GM12874 (cell line): ENCODE data around the gene FMNL2.

ENCODE experiments used
- CTCF ChIP-seq: IDR thresholded peaks from 2 replicates; pipeline ENCODE4 v1.5.1; 2011; ENCODE audit warnings: low read depth, mild to moderate bottlenecking, control low read depth, low read length, moderate library complexity; ENCODE audit not compliant: insufficient read depth

FMNL2 gene

DNA sequence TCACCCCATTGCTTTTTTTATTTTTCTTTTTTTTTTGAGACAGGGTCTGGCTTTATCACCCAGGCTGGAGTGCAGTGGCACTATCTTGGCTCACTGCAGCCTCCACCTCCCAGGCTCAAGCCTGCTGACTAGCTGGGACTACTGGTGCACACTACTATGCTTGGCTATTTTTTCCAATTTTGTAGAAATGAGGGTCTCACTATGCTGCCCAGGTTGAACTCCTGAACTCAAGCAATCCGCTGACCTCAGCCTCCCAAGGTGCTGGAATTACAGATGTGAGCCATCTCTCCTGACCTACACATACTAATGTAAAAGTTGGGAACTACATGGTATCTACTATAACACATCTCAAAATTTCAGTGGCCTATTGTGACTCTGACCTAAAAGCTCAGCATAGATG, 101.2 kb downstream of the FMNL2 start:
- no peak for TF ChIP-seq CTCF

DNA sequence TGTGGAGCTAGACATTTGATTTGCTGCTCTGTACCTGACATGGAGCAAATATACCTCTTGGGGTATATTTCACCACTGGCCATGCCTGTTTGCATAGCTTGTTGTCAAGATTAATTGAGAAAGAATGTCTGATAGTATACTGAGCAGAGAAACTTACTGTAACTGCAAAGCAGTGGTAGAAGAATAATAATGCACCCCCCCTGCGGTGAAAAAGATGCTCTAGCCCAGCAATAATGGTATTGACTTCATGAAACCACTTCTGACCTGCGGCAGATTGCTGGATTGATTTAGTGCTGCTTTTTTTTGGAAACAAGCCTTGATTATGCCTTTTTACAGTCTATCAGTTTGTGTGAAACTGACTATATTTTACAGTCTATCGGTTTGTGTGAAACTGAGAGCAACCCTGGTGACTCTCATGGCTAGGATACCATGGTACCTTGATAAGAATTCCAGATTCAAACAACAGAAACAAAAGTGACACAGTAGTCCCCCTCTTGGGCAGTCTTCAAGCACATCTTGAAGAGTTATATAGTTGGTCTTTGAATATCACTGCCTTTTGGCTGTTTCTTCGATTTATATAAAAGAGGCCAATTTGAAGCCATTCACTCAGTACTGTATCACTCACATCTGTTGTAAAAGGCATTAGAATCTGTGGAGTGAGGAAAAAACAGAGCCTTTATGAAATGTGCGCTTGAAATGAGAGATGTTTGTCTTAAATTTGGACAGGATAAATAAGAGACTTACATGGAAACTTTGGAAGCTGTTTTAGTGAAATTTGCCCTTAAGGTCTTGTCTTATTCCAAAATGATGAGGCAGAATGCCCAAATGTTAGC, 102.5 kb downstream of the FMNL2 start:
- no peak for TF ChIP-seq CTCF

- TF ChIP-seq CTCF = no peak
Observed at GRCh38 chr2:152440049-152440448, 105.1 kb downstream of the FMNL2 start.

DNA sequence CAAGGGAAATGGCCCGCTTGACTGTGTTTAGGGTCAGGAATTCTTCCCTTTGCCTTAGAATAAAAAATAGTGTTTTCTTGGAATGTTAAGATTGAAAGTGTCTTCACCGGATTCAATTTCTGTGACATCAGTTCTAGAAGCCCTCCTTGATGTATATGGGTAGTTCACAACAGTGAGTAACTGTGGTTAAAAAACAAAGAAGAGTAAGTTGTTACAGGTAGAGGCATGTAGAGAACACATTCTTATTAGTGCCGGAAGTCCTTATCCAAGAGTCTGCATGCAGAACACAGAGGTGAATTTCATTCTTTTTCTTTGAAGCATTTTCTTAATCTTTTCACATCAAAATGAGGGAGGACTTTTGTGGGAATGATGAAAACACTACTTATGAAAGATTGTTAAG, 105.5 kb downstream of the FMNL2 start:
- no peak for TF ChIP-seq CTCF

GRCh38 chr2:152441961-152442360, 107.0 kb downstream of the FMNL2 start:
- no peak for TF ChIP-seq CTCF

DNA sequence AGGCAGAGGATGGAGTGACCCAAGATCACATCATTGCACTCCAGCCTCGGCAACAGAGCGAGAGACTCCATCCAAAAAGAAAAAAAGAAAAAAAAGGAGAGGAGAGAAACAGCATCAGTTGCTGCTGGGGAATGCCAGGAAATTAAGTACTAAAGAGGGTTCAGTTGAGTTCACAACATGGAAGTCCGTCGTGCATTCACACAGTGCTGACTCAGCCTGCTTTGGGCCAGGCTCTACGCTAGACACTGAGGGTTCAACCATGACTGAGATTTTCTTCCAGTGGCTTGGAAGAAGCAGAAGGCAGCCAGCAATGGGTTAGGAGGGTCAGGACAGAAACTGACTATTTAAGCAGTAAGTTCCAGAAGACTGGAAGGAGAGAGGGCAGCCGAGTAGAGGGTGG, 108.8 kb downstream of the FMNL2 start:
- TF ChIP-seq CTCF = no peak

DNA sequence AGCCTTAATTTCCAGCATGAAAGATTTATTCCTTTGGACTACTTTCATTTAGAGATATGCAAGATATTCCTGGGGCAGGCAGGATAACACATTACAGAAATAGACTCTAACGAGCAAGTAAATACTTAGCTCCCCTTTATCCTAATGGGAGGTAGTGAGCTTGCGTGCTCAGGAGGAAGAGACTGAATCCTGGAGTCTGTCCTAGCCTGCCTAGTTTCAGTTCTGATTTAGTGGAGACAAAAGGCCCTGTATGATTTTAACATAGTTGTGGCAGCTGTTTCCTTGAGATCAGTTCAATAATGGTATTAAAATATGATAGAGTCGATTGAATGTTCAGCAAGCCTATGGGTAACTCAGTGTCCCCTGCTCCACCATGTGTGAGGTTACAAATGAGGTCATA, 109.5 kb downstream of the FMNL2 start:
- TF ChIP-seq CTCF = no peak

GRCh38 chr2:152445375-152445774, 110.4 kb downstream of the FMNL2 start:
- no peak for TF ChIP-seq CTCF
